ENCODE measurements around the gene PTMS. TPM values are rescaled to one million over a fixed set of nuclear protein-coding genes. Genes with fewer than 3 reads are reported as not detected.

PTMS gene
- total and polyA plus RNA-seq, 2 donors (not counting 3 experiments of a cell fraction or from before 2014, with no cell fraction given) = 555 to 661 TPM

DNA sequence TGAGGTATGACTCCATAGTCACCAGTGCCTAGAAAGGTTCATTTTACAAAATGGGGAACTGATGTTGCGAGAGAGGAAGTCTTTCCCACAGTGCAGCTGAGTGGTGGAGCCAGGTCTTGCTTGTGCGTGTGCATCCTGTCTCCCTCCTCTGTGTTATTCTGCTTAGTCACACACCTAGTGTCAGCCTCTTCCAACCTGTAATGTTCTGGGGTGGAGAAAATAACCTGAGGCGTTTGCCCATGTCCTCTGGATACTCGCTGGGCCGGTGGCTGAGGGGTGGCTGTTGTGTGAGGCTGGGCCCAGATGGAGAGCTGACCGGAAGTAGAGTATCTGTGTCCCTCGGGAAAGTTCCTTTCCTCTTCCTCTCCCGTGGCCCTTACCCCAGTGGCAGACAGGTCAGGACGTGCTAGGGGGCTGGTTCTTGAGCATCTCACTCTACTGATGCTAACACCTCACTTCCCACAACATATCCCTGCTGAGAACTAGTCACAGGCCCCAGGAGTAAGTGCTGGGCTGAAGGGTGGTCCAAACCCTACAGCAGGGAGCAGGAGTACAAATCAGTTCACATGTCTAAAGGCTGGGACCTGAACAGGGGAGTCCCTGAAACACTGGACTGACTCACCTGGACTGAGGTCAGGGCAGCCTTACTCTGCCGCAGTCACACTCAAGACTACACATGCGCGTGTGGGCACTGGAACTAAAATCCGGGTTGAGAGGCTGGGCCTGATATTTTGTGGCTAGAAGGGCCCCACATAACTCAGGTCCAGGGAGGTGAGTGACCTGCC, 20.2 kb upstream of the PTMS start:
- Histone ChIP-seq H3K9me3 (replicated peaks; ENCODE audit: control insufficient read depth, insufficient read depth, low read length) (no peaks in the 10 kb centered on the region), H3K9ac (replicated peaks; ENCODE audit: extremely low read depth, insufficient read depth, low read length) (no peak overlapping the region), H3K4me2 (ENCODE audit: insufficient read depth, low read length) (no peak overlapping the region), H2AFZ (ENCODE audit: low read depth, low read length) (no peak overlapping the region), H3K27me3 (ENCODE audit: control insufficient read depth in 2 of 2, insufficient read depth in 2 of 2, low read length in 2 of 2) (no peaks in the 10 kb centered on the region), H3K4me3 (replicated peaks in 1 of 3; ENCODE audit: insufficient read depth in 1 of 3, low read depth in 1 of 3, low read length in 3 of 3) (no peak overlapping the region), H3K27ac (ENCODE audit: insufficient read depth, low read depth, low read length) (no peak overlapping the region), H3K9me1 (replicated peaks; ENCODE audit: control insufficient read depth, extremely low read depth, insufficient read depth, low read length) (no peaks in the 10 kb centered on the region), H3K79me2 (ENCODE audit: control insufficient read depth, insufficient read depth, low read length) (no peaks in the 10 kb centered on the region), H3K4me1 (ENCODE audit: control insufficient read depth, extremely low read depth, insufficient read depth, low read length) (no peaks in the 10 kb centered on the region), H3K36me3 (ENCODE audit: control insufficient read depth in 2 of 2, extremely low read depth in 1 of 2, insufficient read depth in 2 of 2, low read length in 2 of 2) (peaks cover 21 to 37% of the 10 kb centered on the region in 2 experiments), H4K20me1 (replicated peaks; ENCODE audit: control insufficient read depth, extremely low read depth, insufficient read depth, low read length) (no peaks in the 10 kb centered on the region)
- dilution Hi-C loops (cut with MboI; ENCODE audit: extremely low pct_ligation_motif_present, low sequenced_read_pairs) = no loop called here
- ChIA-PET CTCF (no interaction called here), POLR2A (interaction anchor here (0.6 kb wide), 2 partner anchors 75 to 138 kb away, joined by 3 to 4 read pairs; no protein-coding TSS in a partner anchor)
- FAIRE-seq (no peak), DNase-seq (ENCODE audit: low read depth, low spot score) (no peak)
- TF ChIP-seq FOS (IDR thresholded peaks at IDR 0.05; ENCODE audit: borderline replicate concordance, insufficient read depth, low read length) (no peak), POLR2A (IDR thresholded peaks at IDR 0.05; ENCODE audit: low read depth, low read length) (no peak), GATA2 (IDR thresholded peaks at IDR 0.05; ENCODE audit: insufficient read depth, insufficient read length, low read depth, low read length) (no peak), EZH2 (IDR thresholded peaks at IDR 0.05; ENCODE audit: borderline replicate concordance, low read depth, low read length, severe bottlenecking) (no peak), JUN (IDR thresholded peaks at IDR 0.05; ENCODE audit: borderline replicate concordance, insufficient read depth, insufficient read length, low read depth) (no peak), POLR2AphosphoS5 (IDR thresholded peaks at IDR 0.05; ENCODE audit: insufficient read depth, low read depth, low read length) (no peak), MYC (IDR thresholded peaks at IDR 0.05; ENCODE audit: low read depth, low read length) (no peak)
- TF ChIP-seq, protein P1, sequence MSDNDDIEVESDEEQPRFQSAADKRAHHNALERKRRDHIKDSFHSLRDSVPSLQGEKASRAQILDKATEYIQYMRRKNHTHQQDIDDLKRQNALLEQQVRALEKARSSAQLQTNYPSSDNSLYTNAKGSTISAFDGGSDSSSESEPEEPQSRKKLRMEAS (IDR thresholded peaks at IDR 0.05; ENCODE audit: insufficient read depth, insufficient read length) = no peak
- TF ChIP-seq, protein P2, sequence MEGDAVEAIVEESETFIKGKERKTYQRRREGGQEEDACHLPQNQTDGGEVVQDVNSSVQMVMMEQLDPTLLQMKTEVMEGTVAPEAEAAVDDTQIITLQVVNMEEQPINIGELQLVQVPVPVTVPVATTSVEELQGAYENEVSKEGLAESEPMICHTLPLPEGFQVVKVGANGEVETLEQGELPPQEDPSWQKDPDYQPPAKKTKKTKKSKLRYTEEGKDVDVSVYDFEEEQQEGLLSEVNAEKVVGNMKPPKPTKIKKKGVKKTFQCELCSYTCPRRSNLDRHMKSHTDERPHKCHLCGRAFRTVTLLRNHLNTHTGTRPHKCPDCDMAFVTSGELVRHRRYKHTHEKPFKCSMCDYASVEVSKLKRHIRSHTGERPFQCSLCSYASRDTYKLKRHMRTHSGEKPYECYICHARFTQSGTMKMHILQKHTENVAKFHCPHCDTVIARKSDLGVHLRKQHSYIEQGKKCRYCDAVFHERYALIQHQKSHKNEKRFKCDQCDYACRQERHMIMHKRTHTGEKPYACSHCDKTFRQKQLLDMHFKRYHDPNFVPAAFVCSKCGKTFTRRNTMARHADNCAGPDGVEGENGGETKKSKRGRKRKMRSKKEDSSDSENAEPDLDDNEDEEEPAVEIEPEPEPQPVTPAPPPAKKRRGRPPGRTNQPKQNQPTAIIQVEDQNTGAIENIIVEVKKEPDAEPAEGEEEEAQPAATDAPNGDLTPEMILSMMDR (IDR thresholded peaks at IDR 0.05; ENCODE audit: extremely low read depth in 1 of 2, insufficient read depth in 1 of 2, low read depth in 1 of 2, low read length in 2 of 2) = no peak
- intact Hi-C loops (cut with micrococcal nuclease) = no loop called here
- BruUV-seq (replicated peaks) = no TSS peak
